ENCODE results near the gene LMCD1.
"Not testable (repeated sequence)": the region's sequence is repeated elsewhere in the genome, so short reads cannot be mapped to it uniquely, and the experiment has no call there.

Gene LMCD1

DNA sequence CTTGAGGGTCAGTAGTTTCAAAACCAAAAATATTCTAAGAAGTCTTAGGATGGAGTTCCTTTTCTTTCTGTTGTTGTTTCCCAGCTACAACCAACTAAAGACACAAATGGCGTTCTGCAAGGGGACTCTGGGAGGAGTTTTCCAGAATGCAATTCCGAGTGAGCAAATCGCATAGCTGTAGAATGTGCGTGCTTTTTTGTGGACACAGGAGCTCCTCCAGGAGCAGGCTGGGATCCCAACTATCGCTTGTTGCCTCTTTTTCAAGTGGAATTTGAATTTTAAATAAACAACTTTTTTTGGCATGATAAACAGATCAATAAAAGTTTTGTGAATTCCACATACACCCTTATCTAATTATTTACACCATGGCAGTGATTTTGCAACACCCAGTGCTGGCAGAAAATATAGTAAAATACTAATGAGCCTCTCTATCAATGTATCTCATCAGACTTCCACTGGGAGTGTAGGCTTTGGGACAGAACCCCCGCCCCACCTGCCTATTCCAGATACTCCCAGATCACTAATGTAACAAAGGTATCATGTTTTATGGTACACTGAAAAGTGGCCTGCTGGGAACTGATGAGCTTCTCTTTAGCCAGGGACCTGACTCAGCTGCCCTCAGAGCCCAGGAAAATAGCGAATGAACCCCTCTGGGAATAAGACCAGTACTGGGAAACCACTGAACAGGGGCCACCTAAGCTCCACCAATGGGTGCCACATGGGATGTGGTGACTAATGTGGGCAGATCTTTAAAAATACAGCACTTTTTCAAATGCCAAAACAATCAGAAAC lies 66.4 kb downstream of the LMCD1 start:
- DNase-seq, result no peak

DNA sequence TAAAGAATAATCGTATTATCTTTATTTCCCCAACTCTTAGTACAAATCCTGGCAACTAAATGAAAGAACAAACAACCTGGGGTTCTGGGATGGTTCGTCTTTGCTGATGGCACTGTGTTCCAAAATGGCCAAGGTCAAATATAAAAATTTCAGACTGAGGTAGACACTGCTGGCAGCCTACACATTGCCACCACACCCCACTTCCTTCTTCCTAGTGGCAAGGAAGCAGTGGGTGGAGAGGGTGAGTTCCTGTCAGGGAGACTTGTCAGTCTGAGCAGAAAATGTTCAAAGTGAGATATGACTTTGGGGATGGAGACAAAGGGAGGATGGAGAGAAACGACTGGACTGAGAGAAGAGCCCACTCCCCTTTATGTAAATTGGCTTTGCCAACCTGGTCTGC lies 69.6 kb downstream of the LMCD1 start:
- DNase-seq, result no peak

- DNase-seq, result no peak
Measured at GRCh38 chr3:8573342-8573926, 71.8 kb downstream of the LMCD1 start.

DNA sequence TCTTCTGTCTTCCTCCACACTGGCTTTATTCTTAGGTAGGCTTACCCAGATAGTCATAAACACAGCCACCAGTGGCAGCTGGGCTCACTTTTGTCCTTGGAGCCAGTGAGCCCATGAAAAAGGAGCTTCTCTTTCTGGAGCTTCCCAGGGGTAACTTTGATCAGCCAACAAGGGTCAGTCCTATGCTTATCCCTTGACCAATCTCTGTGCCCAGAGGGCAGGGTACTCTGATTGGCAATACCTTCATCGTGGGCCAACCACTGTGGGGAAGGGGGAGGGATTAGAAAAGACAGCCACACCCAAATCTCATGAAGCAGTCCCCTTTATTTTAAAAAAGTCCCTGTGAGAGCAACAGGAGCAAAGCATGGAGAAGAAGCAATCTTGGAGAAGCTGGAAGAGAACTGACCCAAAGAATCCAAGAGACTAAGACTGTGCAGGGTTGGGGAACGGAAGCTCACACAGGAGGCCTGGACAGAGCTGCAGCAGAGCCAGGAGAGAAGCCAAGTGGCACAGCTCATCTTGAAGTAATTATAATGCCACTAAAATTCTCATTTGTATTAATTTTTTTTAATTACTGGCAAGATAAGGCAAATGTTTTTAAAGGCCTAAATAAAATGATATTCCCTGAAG lies 72.5 kb downstream of the LMCD1 start:
- no peak for DNase-seq

DNA sequence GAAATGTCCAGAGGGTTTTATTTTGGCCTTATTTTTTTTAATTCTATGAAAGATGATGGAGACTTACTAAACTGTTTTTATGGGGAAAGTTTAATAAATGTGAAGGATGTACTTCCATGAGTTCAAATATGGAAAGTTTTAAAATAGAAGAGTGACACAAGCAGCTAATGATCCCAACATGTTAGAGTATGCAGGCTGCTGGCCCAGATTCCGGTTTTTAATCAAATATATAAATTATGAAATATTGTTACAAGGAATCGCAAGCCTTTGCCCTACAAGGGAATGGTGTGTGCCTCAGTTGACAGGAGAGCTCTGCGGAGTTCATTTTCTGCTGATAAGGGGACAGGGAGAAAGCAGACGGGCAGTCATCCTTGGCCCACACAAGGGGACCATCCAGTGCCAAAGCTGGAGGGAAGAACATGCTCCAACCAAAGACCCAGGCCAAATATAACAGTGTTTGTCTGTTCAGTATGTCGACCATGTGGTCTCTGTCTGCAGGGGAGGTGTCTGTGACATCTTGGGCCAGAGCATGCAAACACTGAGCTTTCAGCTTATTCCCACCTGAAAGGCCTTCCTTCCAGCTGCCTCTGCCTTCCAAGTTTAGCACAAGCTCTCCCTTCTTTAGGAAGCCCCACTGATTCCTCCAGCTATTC lies 73.2 kb downstream of the LMCD1 start:
- no peak for DNase-seq

- no peak for DNase-seq
Measured at GRCh38 chr3:8575364-8576104, 73.9 kb downstream of the LMCD1 start.

- DNase-seq, result no peak
Measured at GRCh38 chr3:8576436-8576835, 74.8 kb downstream of the LMCD1 start.

DNA sequence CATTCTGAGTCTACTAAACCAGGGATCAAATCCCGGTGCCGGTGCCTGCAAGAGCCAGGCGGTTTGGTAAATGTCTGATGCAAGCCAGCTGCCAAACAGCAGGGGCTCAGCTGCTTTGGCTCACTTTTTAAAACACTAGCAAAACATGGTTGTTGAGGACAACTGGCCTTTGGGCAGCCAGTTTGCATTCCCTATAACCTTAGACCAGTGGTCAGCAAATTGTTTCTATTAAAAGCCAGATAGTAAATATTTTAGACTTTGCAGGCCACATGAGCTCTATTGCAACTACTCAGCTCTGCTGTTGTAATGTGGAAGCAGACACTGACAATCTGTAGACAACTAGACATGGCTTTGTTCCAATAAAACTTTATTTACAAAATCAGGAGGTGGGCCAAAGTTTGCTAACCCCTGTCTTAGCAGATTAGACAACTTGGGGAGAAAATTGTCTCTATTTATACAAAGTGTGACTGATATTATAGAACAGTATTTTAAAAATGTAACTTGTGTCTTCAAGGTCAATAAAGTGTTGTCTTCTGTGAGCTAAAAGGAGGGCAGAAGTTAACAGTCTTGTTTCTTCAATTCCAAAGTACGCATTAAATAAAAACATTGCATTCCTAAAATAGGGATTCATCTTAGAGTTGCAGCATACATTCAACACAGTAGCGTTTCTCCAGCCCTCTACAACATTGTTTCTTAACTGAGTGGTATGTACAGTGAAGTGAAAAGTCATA lies 75.4 kb downstream of the LMCD1 start:
- DNase-seq, result no peak

- no peak for DNase-seq
Measured at GRCh38 chr3:8578282-8578681, 76.7 kb downstream of the LMCD1 start.

DNA sequence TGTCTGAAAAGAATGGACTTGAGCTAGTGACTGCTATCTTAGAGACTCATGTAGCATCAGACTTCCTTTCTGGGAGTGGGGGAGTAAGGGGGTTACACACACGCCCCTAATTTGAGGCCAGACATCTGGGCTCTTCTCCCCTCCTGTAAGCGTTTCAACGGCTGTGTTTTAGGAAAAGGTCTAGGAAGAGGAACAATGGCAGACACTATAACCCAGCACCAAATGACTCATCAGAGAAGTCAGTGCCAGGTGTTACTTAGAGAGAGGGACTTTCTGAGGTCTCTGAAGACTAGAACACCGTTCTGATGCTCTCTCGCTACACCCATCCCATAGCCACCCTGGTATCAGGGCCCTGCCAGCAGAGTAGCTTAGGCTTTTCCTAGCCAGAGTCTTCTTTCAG lies 77.5 kb downstream of the LMCD1 start:
- no peak for DNase-seq

DNA sequence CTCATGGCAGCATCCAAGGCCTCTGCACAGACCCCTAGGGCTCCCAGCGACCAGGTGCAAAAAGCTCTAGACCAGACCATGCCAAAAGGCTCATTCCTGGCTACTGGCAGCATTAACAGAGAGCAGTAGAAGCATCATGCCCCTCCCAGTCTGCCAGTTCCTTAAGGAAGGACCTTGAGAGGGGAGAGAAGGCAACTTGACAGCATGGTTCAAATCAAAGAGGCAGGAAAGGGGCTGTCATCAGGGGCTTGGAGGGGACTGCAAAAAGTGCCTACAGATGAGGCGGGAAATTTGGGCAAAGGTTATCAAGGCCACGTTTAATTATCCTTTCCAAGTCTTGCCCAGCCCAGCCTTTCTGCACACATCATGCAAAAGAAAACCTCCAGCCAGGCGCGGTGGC lies 78.3 kb downstream of the LMCD1 start:
- DNase-seq, result no peak

- DNase-seq, result not testable (repeated sequence)
Measured at GRCh38 chr3:8580434-8580833, 78.8 kb downstream of the LMCD1 start.

GRCh38 chr3:8581373-8581772 lies 79.8 kb downstream of the LMCD1 start:
- DNase-seq, result no peak

GRCh38 chr3:8581806-8582445 lies 80.3 kb downstream of the LMCD1 start:
- no peak for DNase-seq

- DNase-seq, result no peak
Measured at GRCh38 chr3:8584661-8585060, 83.0 kb downstream of the LMCD1 start.

DNA sequence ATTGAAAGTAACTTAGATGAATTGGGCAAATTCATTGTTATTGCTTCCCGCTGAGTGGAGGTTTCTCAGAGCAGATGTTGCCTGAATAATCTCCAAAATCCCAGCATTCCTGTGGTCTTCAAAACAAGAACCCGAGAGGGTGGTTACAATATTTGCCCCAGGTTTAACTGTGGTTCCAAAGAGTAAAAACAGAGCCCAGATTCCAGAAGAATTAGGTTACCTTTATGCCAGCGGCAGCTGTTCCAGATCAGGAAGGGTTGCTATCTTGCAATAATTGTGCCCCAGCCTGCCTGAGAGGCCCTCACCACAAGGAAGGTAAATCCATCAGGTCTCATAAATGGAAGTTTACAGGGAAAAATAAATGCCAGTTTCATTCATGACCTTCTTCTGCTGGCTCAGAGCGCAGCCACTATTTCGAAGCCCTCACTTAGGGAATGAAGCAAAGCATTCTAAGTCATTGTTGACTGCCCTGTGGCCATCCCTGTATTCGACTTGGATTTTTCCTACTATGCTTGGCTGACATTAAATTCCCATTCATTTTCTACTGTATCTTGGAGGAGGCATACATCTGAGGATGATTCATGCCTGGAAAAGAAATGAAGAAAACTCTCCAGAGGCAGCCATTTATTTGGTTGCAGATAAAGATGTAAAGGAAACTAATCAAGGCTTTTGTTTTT lies 88.4 kb downstream of the LMCD1 start:
- DNase-seq, result no peak

GRCh38 chr3:8593021-8593827 lies 91.6 kb downstream of the LMCD1 start:
- no peak for DNase-seq

- no peak for DNase-seq
Measured at GRCh38 chr3:8595252-8595651, 93.6 kb downstream of the LMCD1 start.

- no peak for DNase-seq
Measured at GRCh38 chr3:8595695-8596115, 94.1 kb downstream of the LMCD1 start.
